ENCODE results near the gene CA7.

Gene CA7

GRCh38 chr16:66844342-66845079, at the start of gene CA7:
Gene CA7 (plus strand): TSS chr16:66844414. CDS start chr16:66844488, 74 bp downstream.
- DNase-seq, result no peak

GRCh38 chr16:66798161-66798560, 46.1 kb upstream of the CA7 start:
- DNase-seq, result no peak

- DNase-seq, result no peak
These were observed 43.4 kb upstream of the CA7 start for GRCh38 chr16:66800856-66801255.

- no peak for DNase-seq
These were observed 42.7 kb upstream of the CA7 start, which contains the start of gene TERB1 for GRCh38 chr16:66801320-66802105. Gene TERB1 (minus strand): TSS chr16:66801584. CDS start chr16:66796798, 4,786 bp downstream.

GRCh38 chr16:66802159-66802558, 42.1 kb upstream of the CA7 start:
- no peak for DNase-seq

GRCh38 chr16:66809765-66810164, 34.4 kb upstream of the CA7 start:
- no peak for DNase-seq

GRCh38 chr16:66810391-66810790, 33.8 kb upstream of the CA7 start:
- DNase-seq, result peak; percentile 14

GRCh38 chr16:66811043-66811442, 33.2 kb upstream of the CA7 start:
- DNase-seq, result no peak

GRCh38 chr16:66814734-66815133, 29.5 kb upstream of the CA7 start:
- no peak for DNase-seq

- DNase-seq, result no peak
These were observed 20.2 kb upstream of the CA7 start for GRCh38 chr16:66824006-66824405.

GRCh38 chr16:66830422-66831404, 13.5 kb upstream of the CA7 start, which contains the start of gene NAE1:
Gene NAE1 (minus strand): TSS chr16:66830976. CDS start chr16:66830899, 77 bp downstream.
- DNase-seq, result peak; percentile 94

- DNase-seq, result no peak
These were observed 12.0 kb upstream of the CA7 start for GRCh38 chr16:66832190-66832589.

- DNase-seq, result no peak
These were observed 11.4 kb upstream of the CA7 start for GRCh38 chr16:66832661-66833305.

GRCh38 chr16:66834746-66835145, 9.5 kb upstream of the CA7 start:
- no peak for DNase-seq

GRCh38 chr16:66840883-66841282, 3.3 kb upstream of the CA7 start:
- no peak for DNase-seq

GRCh38 chr16:66841366-66841765, 2.8 kb upstream of the CA7 start:
- no peak for DNase-seq

- DNase-seq, result peak; percentile 48
These were observed 1.4 kb upstream of the CA7 start for GRCh38 chr16:66842765-66843164.

- DNase-seq, result no peak
These were observed 1.0 kb upstream of the CA7 start for GRCh38 chr16:66843191-66843590.

GRCh38 chr16:66844009-66844341, 239 bp upstream of the CA7 start:
- no peak for DNase-seq

GRCh38 chr16:66845080-66845410, 831 bp downstream of the CA7 start:
- DNase-seq, result no peak

- no peak for DNase-seq
These were observed 1.6 kb downstream of the CA7 start for GRCh38 chr16:66845791-66846221.

GRCh38 chr16:66846266-66846665, 2.1 kb downstream of the CA7 start:
- no peak for DNase-seq

- no peak for DNase-seq
These were observed 2.6 kb downstream of the CA7 start for GRCh38 chr16:66846831-66847230.

Data from hematopoietic multipotent progenitor cell treated with erythropoietin and hydrocortisone succinate and interleukin-3 and kit ligand, for 6 days (in vitro differentiated cells).